ENCODE measurements around the gene CLEC18B.
"Not testable (repeated sequence)": the region's sequence is repeated elsewhere in the genome, so short reads cannot be mapped to it uniquely, and the experiment has no call there.

CLEC18B gene

GRCh38 chr16:74406600-74407361 lies 14.5 kb downstream of the CLEC18B start:
- DNase-seq (ENCODE audit: low read depth) = not testable (repeated sequence)

- DNase-seq (ENCODE audit: low read depth) = not testable (repeated sequence)
These were observed 16.9 kb downstream of the CLEC18B start for GRCh38 chr16:74404148-74404933.

GRCh38 chr16:74400238-74400637 lies 21.0 kb downstream of the CLEC18B start:
- DNase-seq (ENCODE audit: low read depth) = not testable (repeated sequence)

- not testable (repeated sequence) for DNase-seq (ENCODE audit: low read depth)
These were observed 22.9 kb downstream of the CLEC18B start for GRCh38 chr16:74398212-74398895.

- not testable (repeated sequence) for DNase-seq (ENCODE audit: low read depth)
These were observed 24.7 kb downstream of the CLEC18B start for GRCh38 chr16:74396521-74397017.

- not testable (repeated sequence) for DNase-seq (ENCODE audit: low read depth)
These were observed 26.7 kb downstream of the CLEC18B start for GRCh38 chr16:74394604-74395003.

GRCh38 chr16:74394131-74394530 lies 27.1 kb downstream of the CLEC18B start:
- not testable (repeated sequence) for DNase-seq (ENCODE audit: low read depth)

- not testable (repeated sequence) for DNase-seq (ENCODE audit: low read depth)
These were observed 29.7 kb downstream of the CLEC18B start for GRCh38 chr16:74391454-74392050.

GRCh38 chr16:74382339-74383034 lies 38.8 kb downstream of the CLEC18B start:
- not testable (repeated sequence) for DNase-seq (ENCODE audit: low read depth)

- DNase-seq (ENCODE audit: low read depth) = not testable (repeated sequence)
These were observed 47.5 kb downstream of the CLEC18B start for GRCh38 chr16:74373847-74374184.

GRCh38 chr16:74372953-74373846 lies 48.1 kb downstream of the CLEC18B start:
- DNase-seq (ENCODE audit: low read depth) = no peak

GRCh38 chr16:74372369-74372768 lies 48.9 kb downstream of the CLEC18B start:
- DNase-seq (ENCODE audit: low read depth) = no peak

GRCh38 chr16:74370338-74371135 lies 50.7 kb downstream of the CLEC18B start:
- DNase-seq (ENCODE audit: low read depth) = not testable (repeated sequence)

- peak; percentile 96 for DNase-seq (ENCODE audit: low read depth)
These were observed 53.0 kb downstream of the CLEC18B start for GRCh38 chr16:74368002-74368911.

- not testable (repeated sequence) for DNase-seq (ENCODE audit: low read depth)
These were observed 53.7 kb downstream of the CLEC18B start for GRCh38 chr16:74367469-74368001.

GRCh38 chr16:74361646-74362610 lies 59.4 kb downstream of the CLEC18B start:
- DNase-seq (ENCODE audit: low read depth) = not testable (repeated sequence)
